GM18498 (cell line): Measurements from ENCODE around the gene ZNF428.

Experiments
- ATAC-seq: cut with Tn5 transposase; IDR thresholded peaks from one replicate; pipeline ENCODE4 v1.9.1; 2021; ENCODE audit warnings: mild to moderate bottlenecking, moderate library complexity; ENCODE audit not compliant: unreplicated experiment

ZNF428 gene

GRCh38 chr19:43569657-43570056 lies 49.8 kb downstream of the ZNF428 start:
- ATAC-seq, result no peak

DNA sequence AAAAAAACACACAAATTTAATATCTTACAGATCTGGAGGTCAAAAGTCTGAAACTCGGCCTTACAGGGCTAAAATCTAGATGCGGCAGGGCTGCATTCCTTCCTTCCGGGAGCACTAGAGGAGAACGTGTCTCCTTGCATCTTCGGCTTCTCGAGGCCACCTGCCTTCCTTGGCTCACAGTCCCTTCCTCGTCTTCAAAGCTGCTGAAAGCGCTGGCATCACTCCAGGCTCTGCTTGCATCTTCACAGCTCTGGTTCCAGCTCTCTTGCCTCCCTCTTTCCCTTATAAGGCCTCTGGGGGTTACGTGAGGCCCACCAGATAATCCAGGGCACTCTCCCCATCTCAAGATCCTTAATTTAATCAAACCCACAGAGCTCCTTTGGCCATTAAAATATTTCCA lies 54.6 kb downstream of the ZNF428 start:
- ATAC-seq, result no peak

GRCh38 chr19:43563816-43564457 lies 55.5 kb downstream of the ZNF428 start:
- no peak for ATAC-seq

DNA sequence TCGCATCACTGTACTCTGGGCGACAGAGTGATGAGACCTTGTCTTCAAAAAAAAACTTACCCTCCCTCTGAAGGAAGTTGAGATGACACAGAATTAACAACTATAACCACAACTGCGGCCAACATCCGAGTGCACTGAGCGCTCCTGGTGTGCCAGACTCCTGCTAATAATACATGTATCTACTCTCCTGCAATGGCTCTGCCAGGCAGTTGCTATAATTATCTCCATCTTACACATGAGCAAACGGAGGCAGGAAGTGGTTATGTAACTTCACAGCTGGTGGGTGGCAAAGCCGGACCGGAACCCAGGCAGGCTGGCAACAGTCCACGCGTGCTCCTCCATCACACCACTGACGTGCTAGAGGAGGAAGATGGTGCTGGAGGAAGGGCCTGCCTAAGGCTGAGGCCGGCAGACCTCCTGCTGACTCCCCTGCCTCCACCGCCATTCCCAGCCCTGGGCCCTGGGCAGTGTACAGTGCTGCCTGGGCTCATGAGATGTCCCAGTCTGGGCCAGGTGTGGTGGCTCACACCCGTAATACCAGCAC lies 56.7 kb downstream of the ZNF428 start:
- ATAC-seq, result peak; percentile 81

DNA sequence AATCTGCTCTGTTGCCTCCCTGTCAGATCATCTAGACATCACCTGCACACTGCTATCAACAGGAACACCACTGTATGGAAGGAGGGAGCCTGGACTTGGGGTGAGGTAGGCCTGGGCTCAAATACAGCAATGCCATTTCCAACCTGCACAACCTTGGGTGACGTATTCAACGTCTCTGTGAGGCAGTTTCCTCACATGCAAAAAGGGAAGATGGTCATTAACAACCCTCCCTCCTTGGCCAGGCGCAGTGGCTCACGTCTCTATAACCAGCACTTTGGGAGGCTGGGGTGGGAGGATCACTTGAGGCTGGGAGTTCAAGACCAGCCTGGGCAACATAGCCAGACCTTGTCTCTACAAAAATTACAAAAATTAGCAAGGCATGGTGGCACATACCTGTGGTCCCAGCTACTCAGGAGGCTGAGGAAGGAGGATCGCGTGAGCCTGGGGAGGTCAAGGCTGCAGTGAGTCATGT lies 57.2 kb downstream of the ZNF428 start:
- no peak for ATAC-seq

- no peak for ATAC-seq
Observed at GRCh38 chr19:43561139-43561970, 58.1 kb downstream of the ZNF428 start.

DNA sequence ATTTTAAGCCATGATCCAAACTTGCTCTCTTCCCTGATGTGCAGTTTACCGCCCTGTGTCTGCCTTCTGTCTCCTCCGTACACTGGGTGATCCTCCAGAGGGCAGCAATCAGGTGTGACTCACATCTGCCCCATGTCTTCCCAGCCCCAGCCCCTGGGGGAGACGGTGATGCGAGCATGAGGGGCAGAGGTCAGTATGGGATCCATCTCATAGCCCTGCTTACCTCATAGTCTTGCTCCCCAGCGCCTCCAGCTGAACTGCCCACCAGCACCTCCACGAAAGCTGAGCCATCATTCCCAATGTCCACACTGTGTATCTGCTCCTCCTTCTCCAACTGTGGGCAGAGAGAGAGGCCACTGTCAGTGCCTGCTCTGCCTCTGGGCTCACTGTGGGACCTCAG lies 58.7 kb downstream of the ZNF428 start:
- no peak for ATAC-seq
